C1 segment of cervical spinal cord (tissue), 14 donors: ENCODE data around the gene TMEM117.

Experiments
- DNase-seq, 14 donors: peaks; one replicate each; lab custom pipeline; 2025; lab: John Stamatoyannopoulos, UW

Gene TMEM117

DNA sequence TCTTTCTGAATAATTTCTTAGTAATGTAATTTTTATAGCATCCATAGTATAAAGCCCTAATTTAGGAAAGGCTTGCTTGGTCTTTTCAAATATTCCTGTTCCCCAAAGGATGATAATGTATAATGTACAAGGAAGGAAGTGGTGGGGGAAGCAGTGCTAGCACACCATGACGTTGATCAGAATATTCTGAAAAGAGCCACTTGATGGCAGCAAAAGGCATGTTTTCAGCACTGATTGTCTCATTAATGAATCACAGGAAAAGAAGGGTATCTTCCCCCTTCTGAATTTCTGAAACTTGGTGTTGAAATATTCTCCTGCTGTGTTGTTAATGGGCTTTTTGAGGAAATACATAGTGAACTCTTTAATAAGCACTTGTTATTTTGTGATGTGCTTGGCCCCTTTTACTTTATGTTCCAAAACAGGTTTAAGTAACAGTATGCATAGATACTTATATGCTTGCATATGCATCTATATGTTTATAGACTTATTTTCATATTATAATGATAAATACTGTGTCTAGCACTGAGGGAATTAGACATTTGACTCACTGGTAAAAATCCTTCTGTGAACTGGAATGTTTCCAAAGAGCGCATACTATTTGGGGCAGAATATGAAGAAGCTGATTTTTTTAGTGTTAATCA lies 122.0 kb downstream of the TMEM117 start:
- peak in 3 of 14 donors; percentile 0 to 16 (median 4) for DNase-seq

DNA sequence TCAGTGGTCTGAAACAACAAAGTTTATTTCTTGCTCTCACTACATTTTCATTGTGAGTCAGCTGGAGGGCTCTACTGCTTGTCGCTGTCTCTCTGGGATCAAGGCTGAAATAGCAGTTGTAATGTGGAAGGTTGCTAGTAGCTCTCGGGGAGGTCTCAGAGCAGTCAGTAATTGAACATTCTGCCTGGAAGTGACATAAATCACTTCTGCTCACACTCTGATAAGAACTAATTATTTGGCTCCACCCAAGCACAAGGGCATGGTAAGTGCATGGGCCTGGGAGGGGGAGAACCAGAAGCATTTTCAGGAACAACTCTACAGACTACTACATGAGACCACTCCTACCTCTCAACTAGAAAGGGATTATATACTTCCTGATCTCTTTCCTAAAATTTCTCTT lies 128.2 kb downstream of the TMEM117 start:
- DNase-seq = no peak

DNA sequence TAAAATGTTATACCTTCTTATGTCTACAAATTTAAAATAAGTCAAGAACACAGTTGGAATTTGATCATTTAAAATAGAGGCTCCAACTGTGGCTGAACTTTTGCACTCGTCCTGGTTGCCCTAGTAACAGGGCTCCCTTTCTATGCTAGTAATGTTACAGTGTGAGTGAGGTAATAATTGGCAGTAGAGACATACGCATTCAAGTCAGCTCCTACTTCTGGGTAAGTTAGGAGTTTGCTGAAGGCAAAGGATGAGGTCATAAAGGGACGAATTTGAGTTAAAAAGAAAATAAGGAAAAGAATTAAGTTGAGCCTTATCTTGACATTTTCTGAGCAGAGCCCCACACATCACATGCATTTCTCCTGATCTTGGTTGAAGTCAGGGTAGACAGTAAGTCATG lies 129.1 kb downstream of the TMEM117 start:
- no peak for DNase-seq

DNA sequence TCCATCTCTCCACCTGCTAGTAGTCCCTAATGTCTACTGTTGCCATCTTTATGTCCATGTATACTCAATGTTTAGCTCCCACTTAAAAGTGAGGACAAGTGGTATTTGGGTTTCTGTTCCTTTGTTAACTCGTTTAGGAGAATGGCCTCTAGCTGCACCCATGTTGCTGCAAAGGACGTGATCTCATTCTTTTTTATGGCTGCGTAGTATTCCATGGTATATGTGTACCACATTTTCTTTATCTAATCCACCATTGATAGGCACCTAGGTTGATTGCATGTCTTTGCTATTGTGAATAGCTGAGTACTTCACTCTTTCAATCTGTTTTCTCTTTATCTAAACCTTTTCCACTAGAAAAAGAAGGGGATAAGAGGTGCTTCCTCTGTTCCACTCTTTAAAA lies 130.0 kb downstream of the TMEM117 start:
- no peak for DNase-seq

DNA sequence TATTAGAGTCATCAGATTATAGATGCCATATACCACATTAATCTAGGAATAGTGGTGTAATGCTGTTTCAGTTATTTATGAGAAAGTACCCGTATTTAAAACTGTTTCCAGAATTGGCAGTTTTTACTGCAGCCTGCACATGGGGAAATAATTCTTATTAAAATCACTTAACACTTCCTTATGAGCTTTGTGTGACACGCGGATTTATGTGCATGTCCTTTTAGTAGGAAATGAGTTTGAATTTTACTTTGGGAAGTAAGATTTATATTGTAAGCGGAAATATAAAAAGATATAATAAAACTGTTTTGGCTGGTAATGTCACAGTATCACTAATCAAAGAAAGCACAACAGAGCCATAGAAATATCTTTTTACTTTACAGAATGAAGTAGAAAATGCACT lies 132.9 kb downstream of the TMEM117 start:
- DNase-seq = no peak

DNA sequence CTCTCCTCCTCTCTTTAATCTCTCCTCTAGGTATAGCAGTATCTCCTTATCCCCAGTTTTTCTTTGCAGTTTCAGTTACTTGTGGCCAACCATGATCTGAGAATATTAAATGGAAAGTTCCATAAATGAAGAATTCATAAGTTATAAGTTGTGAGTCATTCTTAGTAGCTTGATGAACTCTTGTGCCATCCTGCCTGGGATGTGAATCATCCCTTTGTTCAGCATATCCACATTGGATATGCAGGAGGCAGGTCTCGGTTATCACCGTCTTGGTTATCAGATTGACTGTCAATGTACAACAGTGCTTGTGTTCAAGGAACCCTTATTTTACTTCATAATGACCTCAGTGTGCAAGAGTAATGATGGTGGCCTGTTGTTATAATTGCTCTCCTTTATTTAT lies 134.0 kb downstream of the TMEM117 start:
- no peak for DNase-seq

DNA sequence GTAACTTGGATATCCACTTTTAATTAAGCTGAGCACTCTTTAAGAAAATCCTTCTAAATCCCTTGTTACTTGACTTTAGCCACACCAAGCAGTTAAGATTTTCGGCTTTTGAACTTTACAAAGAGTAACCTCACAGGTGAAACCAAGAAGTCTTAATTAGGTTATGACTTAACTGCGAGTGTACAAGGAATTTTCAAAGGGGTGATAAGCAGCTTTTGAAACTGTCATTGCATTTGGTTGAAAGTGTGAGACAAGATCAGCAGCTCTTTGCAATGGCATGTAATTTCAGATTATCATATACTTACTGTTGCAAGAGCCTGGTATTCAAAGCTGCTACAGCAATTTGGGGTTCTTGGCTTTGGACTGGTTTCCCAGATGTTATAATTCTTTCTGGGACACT lies 137.5 kb downstream of the TMEM117 start:
- no peak for DNase-seq

DNA sequence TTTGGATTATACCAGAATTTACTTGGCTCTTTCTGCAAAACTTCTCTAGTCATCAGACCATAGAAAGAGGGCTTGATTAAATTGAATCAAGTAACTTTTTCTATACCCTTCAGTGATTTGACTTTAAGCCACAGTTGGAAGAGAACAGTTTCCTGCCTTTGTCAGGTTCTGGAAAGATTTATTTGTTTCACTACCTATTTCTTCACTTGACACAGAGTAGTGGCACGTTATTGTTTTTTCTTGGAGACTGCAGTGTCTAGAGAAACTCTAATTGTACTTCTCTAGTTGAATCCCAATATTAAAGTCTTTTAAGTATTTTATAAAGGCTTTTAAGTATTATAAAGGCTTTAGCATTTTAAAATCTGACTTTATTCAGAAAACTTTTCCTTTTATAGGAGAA lies 138.1 kb downstream of the TMEM117 start:
- no peak for DNase-seq

DNA sequence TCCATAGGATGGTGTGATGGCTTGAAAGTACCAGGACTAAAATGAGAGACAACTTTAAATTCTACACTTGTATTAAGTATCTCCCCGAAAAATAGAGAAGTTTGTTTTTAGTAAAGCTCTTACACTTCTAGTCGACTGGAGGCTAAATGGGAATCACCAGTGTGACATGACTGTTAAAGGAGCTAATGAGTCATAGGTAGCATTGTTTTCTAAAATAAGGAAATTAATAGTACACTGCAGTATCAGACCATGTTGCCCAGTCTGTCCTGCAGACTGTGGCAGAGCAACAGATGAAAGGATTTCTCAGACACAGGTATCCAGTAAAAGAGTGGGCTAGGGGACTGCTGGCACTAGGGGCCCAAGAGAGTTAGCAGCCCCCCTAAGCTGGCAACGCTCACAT lies 140.1 kb downstream of the TMEM117 start:
- DNase-seq = no peak

DNA sequence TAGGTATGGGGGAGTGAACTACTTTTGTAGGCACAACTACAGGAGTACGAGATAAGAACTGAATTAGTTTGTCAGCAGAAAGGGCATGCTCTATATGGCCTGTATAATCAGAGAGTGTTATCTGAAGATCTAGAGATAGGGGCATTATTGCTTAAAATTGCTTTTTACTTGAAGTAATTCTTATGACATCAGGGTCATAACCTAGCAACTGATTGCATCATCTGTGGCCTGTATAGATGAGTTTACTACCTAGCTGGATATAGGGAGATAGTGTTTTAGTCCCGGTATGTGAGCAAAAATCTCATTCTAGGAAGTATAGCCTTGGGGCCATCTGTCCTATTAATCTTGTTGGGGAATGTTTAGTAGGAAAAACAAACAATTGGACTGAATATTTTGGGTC lies 142.7 kb downstream of the TMEM117 start:
- no peak for DNase-seq

DNA sequence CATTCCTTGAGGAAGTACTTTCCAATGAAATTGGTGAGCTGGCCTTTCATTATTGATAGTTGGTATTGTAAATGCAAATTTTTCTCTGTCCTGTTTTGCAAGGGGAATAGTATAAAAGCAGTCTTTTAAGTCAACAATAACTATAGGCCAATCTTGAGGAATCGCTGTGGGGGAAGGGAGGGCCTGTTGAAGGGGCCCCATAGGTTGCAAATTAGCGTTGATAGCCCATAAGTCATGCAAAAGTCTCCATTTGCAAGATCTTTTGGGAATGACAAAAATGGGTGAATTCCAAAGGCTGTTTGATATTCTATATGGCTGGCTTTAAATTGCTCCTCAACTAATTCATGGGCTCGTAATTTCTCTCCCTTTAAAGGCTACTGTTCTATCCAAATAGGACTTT lies 143.6 kb downstream of the TMEM117 start:
- DNase-seq = no peak

DNA sequence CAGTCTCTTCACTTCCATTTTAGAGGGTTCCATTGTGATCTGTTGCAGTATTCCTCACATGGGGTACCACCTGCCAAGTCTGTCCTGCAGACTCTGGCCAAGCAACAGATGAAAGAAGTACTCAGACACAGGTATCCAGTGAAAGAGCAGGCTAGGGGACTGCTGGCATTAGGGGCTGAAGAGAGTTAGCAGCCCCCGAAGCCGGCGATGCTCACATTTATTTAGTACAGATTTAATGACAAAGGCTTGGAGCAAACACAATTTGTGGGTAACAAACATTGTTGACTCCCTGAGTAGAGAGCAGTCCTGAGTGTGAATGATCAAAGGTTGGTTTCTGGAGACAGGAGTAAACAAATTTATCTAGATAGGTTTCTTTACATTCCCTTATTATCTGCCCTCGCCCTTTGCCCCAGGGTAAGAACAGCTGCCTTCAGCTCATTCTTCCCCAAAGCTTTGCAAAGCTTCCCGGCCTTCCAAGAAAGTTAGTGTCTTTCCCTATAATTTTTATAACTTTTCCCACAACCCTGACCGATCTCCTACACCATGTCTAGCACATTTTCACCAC lies 144.8 kb downstream of the TMEM117 start:
- no peak for DNase-seq

DNA sequence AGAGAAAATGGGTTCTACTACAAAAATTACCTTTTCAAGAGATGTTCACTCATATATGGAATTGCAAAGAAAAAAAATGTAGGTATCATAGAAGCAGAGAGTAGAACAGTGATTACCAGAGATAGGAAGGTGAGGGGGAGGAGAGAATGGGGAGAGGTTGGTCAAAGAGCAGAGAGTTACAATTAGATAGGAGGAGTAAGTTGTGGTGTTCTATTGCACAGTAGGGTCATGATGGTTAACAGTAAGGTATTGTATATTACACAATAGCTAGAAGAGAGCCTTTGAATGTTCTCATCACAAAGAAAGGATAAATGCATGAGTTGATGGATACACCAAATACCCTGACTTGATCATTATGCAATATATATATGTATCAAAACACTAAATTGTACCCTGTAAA lies 145.8 kb downstream of the TMEM117 start:
- DNase-seq = no peak

DNA sequence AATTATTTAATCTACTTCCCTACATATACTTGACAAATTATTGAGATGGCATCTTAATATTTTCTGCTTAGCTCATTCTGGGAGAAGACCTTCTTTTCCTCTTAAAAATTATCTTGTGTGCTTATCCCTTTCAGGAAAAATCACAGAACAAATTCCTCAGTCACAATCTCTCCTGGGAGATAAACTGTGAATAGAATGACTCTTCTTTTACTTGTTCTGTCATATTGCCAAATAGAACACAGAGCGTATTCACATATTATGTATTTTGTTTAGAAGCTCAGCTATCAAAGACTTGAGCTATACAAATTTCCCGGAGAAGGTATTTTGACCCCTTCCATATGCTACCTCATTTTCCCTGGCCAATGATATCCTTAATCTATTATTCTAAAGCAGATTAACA lies 146.7 kb downstream of the TMEM117 start:
- DNase-seq = no peak

DNA sequence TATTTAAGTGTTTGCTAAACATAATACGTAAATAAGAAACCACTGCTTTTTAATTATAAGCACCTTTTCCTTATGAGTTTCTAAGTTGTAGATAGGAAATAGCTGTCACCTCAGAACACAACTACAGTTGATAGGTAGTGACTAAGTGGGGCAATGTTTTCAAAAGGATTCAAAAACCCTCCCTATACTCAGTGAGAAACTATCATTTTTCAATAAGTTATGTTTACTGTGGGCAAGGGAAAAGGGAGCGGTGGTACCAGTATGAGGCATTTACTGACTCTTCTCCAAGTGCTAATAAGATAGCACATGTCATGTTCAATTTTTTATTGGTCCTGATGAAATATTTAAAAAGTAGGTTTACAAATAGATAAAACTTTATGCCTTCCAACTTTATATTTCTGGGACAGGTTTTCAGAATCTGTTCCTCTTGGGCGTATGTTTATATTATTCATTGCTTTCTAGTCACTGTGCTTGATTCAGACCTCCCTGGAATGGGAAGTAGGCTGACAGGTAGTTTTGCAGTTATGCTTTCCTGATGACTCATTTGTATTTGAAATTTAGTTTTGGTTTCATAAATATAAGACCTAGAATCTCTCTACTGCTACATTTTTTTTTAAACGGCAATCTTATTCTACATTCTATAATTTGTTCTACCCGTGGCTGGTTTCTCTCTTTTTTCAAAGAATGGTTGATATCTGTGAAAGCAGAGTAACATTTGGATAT lies 153.1 kb downstream of the TMEM117 start:
- no peak for DNase-seq

DNA sequence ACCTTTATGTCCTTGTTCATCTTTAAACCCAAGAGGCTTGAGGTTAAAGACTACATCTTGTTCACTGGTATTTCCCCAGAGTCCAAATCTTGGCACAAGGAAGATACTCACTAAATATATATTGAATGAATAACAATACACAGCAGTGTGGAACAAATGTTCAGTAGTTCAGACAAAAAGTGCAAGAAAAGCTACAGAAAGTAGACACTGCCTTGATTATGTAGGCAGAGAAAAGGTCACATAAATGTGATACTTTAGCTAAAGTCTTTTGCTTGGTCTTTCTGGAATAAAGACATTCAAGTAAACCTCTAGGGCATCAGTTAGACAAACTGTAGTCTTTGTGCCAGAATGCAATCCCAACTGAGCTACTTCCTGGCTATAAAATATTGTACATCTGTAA lies 157.0 kb downstream of the TMEM117 start:
- DNase-seq = no peak

DNA sequence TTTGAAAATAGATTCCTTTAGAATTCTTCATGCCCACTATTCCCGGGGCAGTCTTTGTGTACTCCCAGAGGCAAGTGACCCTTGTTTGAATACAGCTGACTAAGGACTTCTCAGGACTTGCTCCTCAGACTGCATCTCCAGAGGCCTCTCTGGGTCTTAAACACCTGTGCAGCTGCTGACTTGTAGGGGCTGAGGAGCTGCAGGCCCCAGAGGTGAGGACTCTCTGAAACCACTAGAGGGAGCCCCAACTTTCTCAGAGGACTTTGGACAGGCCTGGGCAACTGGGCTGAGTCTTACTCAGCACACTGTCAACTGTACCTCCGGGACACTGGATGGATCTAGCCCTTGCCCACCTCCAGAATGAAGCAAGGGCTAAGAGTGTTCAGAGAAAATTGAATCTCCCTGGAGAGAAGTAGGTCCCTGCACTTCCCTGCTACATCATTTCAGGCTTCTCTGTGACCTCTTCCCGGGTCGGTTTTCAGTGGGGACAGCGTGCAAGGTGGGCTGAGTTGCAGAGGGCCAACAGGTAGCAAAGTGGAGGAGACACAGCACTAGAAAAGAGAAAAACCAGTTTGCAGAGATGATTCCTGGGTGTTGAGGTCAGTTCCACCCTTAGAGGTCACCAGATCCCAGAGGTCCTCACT lies 164.6 kb downstream of the TMEM117 start:
- DNase-seq = no peak

DNA sequence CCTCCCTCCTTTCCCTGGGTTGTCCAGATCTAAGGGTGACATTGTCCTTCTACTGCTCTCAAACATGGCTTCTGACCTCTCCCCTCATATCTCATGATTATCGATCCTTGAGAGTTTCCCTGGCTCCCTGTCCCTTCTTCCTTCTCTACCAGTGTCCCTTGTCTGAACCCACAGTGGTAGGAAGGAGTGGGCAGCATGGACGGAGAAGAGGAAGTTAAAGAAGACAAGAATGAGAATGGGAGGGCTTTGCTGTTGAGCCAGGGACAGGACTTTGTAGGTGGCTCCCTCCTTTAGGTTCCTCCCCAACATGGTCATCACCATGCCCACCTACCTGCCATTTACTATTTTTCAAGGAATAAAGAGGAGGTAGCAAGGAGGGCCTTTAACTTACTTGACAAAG lies 166.7 kb downstream of the TMEM117 start:
- no peak for DNase-seq

DNA sequence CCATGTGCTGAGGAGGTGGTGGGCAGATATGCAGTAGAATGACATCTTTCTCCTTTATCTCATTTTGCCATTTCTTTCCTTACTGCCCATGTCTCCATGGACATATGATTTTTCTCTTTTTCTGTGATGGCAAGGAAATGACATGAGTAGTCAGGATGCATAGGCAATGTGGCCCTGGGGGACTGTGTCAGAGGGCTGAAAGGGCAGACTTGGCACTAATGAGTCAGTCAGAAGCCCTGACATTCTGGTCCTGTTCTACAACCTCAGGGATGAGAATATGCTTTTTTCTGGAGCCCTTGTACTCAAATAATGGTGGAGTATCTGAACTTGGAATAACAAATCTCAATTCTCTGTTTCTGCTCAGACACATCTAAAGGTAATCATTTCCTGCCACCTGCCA lies 167.8 kb downstream of the TMEM117 start:
- no peak for DNase-seq

DNA sequence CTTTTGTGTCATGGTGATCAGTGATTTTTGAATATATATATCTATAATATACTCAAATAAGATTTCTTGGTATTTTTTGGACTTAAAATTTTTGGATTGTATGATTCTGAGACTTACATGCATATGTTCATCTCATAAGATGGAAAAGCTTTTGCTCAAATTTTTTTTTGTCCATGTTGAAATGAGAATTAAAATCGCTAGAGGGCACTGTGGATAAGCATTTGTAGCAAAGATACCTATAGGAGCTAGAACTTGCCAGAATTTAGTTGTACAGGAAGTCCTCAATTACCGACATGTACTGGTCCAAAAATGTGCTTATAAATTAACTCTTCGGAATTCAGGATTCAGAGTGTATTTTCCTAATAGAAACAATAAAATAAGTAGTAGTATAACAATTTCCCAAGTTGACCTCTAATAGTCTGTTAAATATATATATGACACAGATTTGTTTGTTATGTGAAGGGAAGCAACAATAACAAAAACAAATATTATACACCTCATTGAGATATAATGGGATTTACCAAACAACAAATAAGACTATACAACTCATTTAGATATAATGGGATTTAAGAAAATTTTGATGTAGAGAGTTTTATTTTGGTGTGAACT lies 179.6 kb downstream of the TMEM117 start:
- peak in 2 of 14 donors; percentile 2 to 70 for DNase-seq

DNA sequence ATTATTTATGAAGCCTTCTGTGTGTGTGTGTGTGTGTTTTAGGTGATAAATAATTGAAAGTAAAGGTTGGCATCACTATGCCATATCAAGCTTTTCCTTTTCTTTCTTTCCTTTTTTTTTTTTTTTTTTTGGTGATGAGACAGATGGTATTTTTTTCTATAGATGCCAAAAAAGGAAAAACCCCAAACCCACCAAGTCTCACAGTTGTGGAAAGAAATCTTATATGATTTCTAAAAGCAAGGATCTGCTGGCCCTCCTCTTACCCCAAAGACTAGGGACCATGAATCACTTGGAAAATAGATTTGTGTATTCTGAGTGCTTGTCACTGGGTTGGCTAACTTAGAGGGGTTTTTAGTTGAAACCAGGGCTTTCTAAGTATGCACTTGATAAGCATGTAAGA lies 181.3 kb downstream of the TMEM117 start:
- DNase-seq = no peak

DNA sequence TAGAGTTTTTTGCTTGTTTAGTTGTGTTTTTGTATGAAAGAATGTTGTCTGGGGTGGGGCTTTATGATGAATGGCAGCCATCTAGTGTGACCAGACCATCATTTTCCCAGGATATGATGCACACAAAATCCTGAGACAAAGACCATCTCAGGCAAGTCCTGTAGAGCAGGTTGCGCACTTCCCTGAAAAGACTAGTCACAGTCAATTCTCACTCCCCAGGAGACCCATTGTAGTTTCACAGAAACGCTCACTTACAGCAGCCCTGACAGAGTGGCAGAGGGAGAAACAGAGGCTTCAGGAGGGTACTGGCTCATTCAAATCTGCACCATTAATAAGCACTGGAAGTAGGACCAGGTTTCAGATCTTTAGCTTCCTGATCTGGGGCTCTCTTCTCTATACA lies 183.2 kb downstream of the TMEM117 start:
- DNase-seq = no peak
